GM21515 (cell line): ENCODE data around the gene UNC13A.

Experiments used
- ATAC-seq: cut with Tn5 transposase; IDR thresholded peaks from one replicate; pipeline ENCODE4 v1.9.1; 2021; ENCODE audit not compliant: unreplicated experiment

UNC13A gene

DNA sequence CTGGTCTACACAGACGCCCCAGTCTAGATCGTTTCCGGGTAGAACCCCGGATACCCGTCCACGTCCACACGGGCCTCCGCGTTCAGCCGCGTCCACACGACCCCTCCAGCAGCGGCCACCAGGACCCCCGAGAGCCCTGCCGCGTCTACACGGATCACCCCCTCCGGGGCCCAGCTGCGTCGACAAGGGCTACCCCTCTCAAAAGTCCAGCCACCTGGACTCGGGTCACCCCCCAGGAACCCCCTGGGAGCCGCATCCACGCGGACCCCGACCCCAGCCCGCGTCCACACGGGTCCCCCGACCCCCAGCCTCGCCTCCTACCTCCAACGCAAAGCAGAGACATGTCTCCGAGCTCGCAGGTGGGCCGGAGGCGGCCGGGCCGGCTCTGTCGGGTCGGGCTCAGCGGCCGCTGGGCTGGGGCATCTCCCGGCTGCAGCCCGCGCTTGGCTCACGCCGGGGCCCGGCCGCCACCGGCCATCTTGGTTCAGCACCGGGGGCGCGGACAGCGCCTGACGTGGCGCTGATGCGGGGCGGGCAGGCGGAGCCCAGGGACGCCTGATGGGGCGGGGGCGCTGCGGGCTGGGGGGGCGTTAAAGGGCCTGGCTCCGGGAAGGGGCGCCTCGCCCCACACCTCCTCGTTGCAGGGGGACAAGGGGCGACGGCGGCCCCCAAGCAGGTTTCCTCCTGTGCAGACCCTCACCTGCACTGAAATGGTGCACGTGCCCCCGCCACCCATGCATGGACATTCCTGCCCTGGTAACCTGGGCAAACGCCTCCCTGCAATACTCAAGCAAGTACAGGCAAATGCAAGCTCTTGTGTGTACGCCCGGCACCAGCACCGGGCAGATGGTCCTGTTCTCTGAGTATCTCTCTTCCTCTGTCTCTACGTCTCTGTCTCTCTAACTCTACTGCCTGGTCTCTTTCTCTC, at the start of gene UNC13A:
Gene UNC13A, minus strand, starts transcription at position 498 of the 928 bp plus-strand sequence. Its CDS starts 155 bp downstream, at position 343.
- no peak for ATAC-seq

GRCh38 chr19:17737690-17738153, 49.6 kb upstream of the UNC13A start:
- no peak for ATAC-seq

DNA sequence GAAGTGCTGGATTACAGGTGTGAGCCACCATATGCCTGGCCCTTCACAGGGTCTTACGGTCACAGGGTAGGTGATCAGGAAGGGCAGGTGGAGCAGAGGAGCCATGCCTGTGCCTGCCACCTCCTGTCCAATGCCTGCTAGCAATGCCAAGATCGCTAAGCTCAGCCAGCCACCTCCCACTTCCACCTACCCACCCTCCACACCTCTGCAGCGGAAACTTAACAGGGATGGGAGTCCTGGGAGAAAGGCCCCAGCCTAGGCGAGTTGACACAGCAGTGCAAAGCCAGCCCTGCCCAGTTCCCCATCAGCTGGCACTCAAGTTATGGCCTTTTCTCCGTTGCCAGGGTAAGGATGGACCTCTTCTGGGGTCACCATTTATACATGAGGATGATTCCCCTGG, 47.3 kb upstream of the UNC13A start:
- ATAC-seq, result no peak

GRCh38 chr19:17734146-17734545, 46.0 kb upstream of the UNC13A start:
- no peak for ATAC-seq

- ATAC-seq, result no peak
Observed at GRCh38 chr19:17733127-17733526, 45.0 kb upstream of the UNC13A start.

GRCh38 chr19:17727843-17728242, 39.7 kb upstream of the UNC13A start:
- ATAC-seq, result no peak

GRCh38 chr19:17726964-17727773, 39.0 kb upstream of the UNC13A start:
- ATAC-seq, result no peak

DNA sequence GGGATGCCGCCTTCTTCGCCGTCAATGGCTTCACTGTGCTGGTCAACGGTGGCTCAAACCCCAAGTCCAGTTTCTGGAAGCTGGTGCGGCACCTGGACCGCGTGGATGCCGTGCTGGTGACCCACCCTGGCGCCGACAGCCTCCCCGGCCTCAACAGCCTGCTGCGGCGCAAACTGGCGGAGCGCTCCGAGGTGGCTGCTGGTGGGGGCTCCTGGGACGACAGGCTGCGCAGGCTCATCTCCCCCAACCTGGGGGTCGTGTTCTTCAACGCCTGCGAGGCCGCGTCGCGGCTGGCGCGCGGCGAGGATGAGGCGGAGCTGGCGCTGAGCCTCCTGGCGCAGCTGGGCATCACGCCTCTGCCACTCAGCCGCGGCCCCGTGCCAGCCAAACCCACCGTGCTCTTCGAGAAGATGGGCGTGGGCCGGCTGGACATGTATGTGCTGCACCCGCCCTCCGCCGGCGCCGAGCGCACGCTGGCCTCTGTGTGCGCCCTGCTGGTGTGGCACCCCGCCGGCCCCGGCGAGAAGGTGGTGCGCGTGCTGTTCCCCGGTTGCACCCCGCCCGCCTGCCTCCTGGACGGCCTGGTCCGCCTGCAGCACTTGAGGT, 38.1 kb upstream of the UNC13A start:
- no peak for ATAC-seq

GRCh38 chr19:17725422-17726078, 37.4 kb upstream of the UNC13A start:
- no peak for ATAC-seq

GRCh38 chr19:17724655-17725054, 36.5 kb upstream of the UNC13A start:
- ATAC-seq, result no peak

DNA sequence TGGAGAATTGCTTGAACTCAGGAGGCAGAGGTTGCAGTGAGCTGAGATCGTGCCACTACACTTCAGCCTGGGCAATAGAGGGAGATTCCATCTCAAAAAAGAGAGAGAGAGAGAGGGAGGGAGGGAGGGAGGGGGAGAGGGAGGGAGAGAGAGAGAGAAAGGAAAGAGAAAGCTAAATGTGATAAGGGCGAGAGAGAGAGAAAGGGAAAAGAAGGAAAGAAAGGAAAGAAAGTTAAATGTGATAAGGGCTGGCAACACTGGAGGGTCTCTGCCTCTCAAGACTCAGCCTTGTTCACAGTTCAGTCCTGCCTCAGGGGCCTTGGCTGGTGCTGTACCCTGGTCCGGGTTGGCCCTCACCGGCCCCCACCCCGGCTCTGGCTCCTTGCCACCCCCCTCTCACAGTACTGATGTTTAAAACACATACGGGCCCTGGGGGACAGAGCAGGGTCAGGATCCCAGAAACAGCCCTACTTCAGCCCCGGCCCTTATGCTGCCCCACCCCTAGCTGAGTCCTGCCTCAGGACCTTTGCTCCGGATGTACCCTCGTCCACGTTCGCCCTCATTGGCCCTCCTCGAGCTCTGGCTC, 34.6 kb upstream of the UNC13A start:
- no peak for ATAC-seq

GRCh38 chr19:17721821-17722220, 33.7 kb upstream of the UNC13A start:
- ATAC-seq, result no peak

GRCh38 chr19:17721111-17721628, 33.0 kb upstream of the UNC13A start:
- no peak for ATAC-seq

DNA sequence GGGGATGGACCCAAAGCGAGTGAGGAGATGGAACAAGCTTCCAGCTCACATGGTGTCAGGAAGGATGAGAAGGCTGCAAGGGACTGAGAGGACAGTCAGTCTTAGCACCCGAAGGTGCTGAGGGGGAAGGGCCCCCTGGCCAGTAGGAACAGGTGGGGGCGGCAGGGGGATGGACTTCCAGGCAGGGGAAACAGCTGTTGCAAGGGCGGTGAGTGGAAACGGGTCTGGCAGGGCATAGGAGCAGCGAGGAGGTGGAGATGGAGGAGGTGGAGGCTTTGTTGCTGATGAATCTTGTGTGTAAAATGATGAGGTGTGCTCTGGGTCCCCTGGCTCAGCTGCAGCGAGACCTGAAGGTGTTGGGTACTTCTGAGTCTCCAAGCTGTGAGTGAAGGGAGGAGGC, 32.3 kb upstream of the UNC13A start:
- ATAC-seq, result no peak

DNA sequence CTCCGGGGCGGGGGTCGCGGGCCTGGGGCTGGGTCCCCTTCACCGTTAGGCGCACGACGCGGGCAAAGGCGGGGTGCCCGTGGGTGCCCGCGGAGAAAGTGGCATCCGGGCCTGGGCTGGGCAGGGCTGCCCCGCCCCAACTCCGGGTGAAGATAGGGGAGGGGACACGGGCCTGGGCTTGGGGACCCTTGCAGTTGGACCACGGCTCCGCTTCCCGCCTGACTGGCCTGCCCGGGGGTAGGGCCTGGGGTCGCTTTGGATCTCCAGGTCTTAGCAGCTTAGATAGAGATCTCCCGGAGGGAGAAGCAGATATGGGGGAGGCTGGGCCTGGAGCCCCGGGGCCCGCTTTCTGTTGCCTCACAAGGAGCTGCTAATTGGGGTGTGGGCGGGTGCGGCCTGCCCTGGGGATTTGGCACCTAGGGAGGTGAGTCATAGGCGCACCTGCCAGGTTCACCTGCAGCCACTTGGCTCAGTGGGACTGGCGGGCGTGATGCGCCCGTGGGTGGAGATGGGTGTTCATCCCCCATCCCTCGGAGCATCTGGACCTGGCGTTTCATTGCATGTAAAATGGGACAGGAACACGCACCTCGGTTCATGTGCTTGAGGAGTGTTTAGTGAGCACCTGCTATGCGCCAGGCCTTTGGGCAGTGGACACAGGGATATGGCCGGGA, 31.7 kb upstream of the UNC13A start:
- ATAC-seq, result peak; percentile 26

- peak; percentile 80 for ATAC-seq
Observed at GRCh38 chr19:17718947-17719711, 31.0 kb upstream of the UNC13A start, which contains the start of gene MAP1S. Gene MAP1S (plus strand): TSS chr19:17719480. CDS start chr19:17719503, 23 bp downstream.

DNA sequence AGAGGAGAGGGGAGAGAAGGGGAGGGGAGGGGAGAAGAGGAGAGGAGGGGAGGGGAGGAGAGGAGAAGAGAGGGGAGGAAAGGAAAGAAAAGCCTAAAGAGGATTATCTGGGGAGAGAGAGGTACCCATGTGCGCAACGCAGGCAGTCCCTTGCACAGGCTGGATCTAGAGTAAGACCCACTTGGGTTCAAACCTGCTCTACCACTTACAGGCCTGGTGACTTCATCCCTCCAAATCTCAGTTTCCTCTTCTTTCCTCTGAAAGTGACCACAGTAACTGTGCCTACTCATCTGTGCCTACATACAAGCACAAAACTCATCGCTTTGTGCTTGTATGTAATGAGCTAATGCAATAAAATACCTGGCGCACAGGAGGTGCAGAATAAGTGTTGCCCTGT, 30.4 kb upstream of the UNC13A start:
- ATAC-seq, result no peak

DNA sequence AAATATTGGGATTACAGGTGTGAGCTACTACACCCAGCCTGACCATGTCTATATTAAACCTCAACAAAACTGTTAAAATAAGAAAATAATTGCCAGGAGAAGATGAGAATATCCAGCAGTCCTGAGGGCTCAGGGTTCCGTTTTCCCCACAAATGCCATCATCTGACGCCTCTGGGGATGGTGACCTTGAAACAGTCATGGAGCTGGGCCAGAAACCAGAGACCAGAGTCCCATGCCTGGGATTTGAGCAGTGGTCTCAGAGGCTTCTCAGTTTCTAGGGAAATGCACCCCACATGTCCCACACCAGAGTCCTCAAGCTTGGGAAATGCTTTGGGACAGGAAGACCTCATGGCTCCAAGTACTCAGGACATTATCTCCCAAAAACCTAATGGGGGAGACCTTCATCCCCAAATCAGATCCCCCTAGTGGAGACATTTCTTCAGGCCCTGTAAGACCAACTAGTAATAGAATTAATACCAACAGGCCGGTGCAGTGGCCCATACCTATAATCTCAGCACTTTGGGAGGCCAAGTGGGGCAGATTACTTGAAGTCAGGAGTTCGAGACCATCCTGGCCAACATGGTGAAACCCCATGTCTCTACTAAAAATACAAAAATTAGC, 28.3 kb upstream of the UNC13A start:
- ATAC-seq, result no peak
